Measurements from ENCODE around the gene ZNF195.
"Not testable (repeated sequence)": the region's sequence is repeated elsewhere in the genome, so short reads cannot be mapped to it uniquely, and the experiment has no call there.

ZNF195 gene

DNA sequence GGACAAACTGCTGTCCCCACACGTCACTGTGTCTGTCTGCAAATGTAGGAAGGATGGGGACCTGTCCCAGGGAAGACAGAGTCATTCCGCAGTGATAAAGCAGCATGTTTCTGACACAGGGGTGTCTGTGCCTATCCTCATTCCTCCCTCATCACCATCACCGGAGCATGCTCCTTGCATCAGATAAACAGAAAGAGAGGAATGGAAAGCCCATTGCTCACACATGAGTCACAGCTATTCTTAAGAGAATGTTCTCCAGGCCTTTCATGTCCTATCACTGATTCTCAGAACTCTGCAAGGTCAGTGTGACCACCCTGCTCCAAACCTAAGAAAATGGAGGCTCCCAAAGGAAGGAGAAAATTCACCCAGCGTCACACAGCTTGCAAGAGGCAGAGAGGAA lies 38.9 kb downstream of the ZNF195 start:
- H3K4me3 ChIP-seq (ENCODE audit: low read depth, low read length) = no peak overlapping the region
- TF ChIP-seq, protein P1, sequence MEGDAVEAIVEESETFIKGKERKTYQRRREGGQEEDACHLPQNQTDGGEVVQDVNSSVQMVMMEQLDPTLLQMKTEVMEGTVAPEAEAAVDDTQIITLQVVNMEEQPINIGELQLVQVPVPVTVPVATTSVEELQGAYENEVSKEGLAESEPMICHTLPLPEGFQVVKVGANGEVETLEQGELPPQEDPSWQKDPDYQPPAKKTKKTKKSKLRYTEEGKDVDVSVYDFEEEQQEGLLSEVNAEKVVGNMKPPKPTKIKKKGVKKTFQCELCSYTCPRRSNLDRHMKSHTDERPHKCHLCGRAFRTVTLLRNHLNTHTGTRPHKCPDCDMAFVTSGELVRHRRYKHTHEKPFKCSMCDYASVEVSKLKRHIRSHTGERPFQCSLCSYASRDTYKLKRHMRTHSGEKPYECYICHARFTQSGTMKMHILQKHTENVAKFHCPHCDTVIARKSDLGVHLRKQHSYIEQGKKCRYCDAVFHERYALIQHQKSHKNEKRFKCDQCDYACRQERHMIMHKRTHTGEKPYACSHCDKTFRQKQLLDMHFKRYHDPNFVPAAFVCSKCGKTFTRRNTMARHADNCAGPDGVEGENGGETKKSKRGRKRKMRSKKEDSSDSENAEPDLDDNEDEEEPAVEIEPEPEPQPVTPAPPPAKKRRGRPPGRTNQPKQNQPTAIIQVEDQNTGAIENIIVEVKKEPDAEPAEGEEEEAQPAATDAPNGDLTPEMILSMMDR (IDR thresholded peaks at IDR 0.05; ENCODE audit: low read depth, low read length, missing control alignments) = no peak
- no peak for DNase-seq (ENCODE audit: low read depth)

DNA sequence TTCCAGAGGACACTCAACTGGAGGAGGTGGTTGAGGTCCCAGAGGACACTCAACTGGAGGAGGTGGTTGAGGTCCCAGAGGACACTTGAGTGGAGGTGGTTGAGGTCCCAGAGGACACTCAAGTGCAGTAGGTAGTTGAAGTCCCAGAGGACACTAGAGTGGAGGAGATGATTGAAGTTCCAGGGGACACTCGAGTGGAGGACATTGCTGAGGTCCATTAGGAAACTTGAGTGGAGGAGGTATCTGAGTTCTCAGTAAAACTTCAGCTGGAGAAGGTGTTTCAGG lies 39.7 kb downstream of the ZNF195 start:
- no peak for DNase-seq (ENCODE audit: low read depth)
- TF ChIP-seq, protein P1 (IDR thresholded peaks at IDR 0.05; ENCODE audit: low read depth, low read length, missing control alignments) = no peak
- no peak overlapping the region for H3K4me3 ChIP-seq (ENCODE audit: low read depth, low read length)

DNA sequence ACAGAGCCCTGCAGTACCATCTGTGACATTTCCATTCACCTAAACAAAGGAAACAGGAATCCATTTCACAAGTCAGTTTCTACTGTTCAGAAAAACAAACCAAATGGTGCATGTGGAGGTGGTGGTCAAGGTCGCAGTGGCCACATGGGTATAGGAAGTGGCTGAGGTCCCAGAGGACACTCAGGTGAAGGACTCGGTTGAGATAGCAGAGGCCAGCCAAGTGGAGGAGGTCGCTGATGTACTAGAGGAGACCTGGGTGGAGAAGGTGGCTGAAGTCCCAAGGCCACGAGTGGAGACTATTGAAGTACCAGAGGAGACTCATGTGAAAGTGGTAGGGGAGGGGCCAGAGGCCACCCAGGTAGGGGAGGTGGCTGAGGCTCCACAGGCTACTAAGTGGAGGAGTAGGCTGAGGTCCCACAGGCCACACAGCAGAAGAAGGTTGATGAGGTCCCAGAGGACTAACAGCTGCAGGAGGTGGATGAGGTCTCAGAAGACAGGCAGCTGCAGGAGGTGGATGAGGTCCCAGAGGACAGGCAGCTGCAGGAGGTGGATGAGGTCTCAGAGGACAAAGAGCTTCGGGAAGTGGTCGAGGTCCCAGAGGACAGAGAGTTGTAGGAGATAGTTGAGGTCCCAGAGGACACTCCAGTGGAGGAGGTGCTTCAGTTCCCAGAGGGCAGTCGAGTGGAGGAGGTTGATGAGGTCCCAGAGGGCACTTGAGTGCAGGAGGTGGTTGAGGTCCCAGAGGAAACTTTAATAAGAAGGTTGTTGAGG lies 40.2 kb downstream of the ZNF195 start:
- H3K4me3 ChIP-seq (ENCODE audit: low read depth, low read length) = no peak overlapping the region
- no peak for DNase-seq (ENCODE audit: low read depth)
- TF ChIP-seq, protein P1 (IDR thresholded peaks at IDR 0.05; ENCODE audit: low read depth, low read length, missing control alignments) = no peak

DNA sequence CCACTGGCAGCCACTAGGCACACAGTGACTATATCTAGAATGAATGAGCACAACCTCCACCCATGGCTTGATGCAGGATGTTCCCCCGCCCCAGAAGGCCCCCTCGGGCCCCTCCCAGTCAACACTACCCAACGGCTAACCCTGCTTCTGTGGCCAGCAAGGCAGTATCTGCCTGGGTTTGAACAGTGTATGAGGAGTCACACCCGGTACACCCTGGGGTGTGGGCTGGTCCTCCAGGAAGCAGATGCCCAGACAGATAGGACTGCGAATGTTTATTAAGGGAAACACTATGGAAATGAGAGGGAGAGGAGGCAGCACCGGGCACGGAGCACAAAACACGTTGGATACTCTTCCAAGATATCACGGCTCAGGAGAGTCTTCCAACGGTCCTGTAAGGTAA lies 42.5 kb downstream of the ZNF195 start:
- H3K4me3 ChIP-seq (ENCODE audit: low read depth, low read length); DNase-seq (ENCODE audit: low read depth): not testable (repeated sequence)

DNA sequence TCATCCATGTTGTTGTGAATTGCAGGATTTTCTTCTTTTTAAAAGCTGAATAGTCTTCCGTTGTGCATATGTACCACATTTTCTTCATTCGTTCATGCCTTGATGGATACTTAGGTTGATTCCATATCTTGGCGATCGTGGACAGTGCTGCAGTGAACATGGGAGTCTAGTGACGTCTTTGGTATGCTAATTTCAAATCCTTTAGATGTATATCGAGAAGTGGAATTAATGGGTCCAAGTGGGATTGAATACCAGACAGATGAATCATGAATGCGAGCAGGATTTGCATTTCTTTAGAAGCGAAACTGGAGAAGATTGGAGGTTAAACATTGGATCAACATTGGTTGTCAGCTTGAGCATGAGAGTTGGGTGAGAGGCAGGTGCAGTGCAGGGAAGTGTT lies 45.8 kb downstream of the ZNF195 start:
- DNase-seq (ENCODE audit: low read depth); H3K4me3 ChIP-seq (ENCODE audit: low read depth, low read length): not testable (repeated sequence)

DNA sequence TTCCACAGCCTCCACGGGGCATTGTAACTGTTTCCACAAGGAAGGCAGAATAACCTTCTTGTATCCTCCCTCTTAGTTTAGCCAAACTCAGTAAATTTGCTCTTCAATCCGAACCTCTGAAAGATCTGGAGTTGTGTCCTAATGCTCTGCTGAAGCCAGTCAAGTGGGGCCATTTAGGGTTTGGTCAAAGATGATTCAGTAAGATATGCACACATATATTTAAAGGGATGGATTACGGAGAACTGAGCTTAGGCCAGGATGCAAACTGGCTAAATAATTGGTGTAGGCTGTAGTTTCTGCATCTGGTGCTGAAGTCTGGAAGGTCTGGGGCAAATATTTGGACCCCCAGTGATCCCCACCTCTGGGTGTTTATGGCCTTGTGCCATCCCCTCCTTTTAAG lies 47.9 kb downstream of the ZNF195 start:
- not testable (repeated sequence) for DNase-seq (ENCODE audit: low read depth); H3K4me3 ChIP-seq (ENCODE audit: low read depth, low read length)

DNA sequence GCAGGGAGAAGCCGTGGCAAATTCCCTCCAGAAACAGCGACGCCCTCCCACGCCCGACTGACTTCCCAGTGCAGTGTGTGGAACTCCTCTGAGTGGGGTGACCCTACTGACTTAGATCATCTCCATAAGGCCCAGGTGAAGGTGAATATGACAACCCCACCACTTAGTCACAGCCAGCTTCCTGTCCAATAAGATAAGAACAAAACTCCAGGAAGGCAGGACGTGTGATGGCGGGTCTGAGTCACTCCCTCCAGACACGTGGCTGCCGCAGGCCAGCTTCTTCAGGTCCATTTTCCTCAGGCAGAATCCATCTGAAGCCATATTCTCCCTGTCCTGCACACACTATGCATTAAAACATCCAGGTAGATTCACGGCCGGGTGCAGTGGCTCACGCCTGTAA lies 48.9 kb downstream of the ZNF195 start:
- H3K4me3 ChIP-seq (ENCODE audit: low read depth, low read length); DNase-seq (ENCODE audit: low read depth): not testable (repeated sequence)

DNA sequence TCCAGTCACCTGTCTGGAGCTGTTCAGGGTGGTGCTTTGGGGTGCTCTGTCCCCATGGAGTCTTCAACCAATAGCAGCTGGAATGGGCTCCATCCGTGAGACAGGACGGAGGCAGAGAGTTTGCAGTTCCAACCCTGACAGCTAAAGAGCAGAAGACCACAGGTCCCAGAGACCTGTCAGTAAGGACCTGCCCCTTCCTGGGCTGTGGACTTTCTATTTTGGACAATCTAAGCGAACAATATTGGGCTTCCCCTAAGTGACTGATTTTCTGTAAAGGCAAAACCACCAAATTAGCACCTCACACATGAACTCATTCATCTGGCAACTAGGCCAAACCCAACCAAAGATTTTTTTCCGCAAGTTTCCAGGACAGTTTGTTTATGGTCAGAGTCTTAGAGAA lies 50.4 kb downstream of the ZNF195 start:
- DNase-seq (ENCODE audit: low read depth); H3K4me3 ChIP-seq (ENCODE audit: low read depth, low read length): not testable (repeated sequence)

DNA sequence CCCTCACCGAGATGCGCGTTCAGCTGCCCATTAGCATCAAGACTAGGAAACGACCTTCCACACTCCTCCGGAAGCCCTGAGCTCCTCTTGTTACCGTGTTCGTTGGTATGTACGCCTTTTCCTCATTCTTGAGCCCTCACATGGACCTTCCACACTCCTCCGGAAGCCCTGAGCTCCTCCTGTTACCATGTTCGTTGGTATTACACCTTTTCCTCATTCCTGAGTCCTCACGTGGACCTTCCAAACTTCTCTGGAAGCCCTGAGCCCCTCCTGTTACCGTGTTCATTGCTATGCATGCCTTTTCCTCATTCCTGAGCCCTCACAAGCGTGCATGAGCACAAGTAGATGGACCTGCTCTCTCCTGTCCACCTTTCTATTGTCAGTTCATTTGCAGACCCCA lies 52.5 kb downstream of the ZNF195 start:
- DNase-seq (ENCODE audit: low read depth); H3K4me3 ChIP-seq (ENCODE audit: low read depth, low read length): not testable (repeated sequence)

DNA sequence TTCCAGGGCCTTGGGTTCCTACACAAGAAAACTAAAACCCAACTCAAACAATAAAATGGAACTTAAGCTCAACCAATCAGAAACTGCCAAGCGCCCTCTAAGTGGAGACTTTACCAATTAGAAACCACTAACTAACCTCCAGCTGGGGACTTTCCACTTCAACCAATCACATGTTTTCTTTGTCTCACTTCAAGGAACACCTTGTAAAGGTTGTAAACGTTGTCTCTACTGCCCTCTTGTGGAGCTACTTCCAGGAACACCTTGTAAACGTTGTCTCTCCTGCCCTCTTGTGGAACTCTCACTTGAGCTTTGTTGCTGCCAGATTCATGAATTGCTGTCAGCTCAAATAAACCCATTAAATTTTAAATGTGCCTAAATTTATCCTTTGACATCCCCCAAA lies 54.2 kb downstream of the ZNF195 start:
- DNase-seq (ENCODE audit: low read depth); H3K4me3 ChIP-seq (ENCODE audit: low read depth, low read length): not testable (repeated sequence)
